GM18951 (cell line): ENCODE data around the gene RNF227.
A peak's percentile ranks its signal among the peaks of the same experiment; 100 is the strongest.
"Not testable (repeated sequence)": the region's sequence is repeated elsewhere in the genome, so short reads cannot be mapped to it uniquely, and the experiment has no call there.

Source experiments
- POLR2A ChIP-seq: IDR thresholded peaks from 4 replicates; pipeline ENCODE4 v1.6.1; 2011; ENCODE audit warnings: mild to moderate bottlenecking; ENCODE audit not compliant: insufficient read length, insufficient read depth; ENCODE audit errors: extremely low read depth
- in situ Hi-C: fragments of 300-500 bp; cut with MboI; formaldehyde crosslinking; loops from one replicate; pipeline ENCODE4 v1.12.0; 2022; ENCODE audit warnings: low sequenced_read_pairs, mixed read lengths, inconsistent platforms; ENCODE audit not compliant: unreplicated experiment

Gene RNF227

GRCh38 chr17:7915611-7916384 is at the start of gene RNF227:
Gene RNF227 (minus strand): TSS chr17:7916289. CDS start chr17:7916195, 94 bp downstream.
- in situ Hi-C loops: no loop called here
- peak; percentile 69 for TF ChIP-seq POLR2A

GRCh38 chr17:7961421-7961820 is 45.3 kb upstream of the RNF227 start:
- in situ Hi-C loops: no loop called here
- TF ChIP-seq POLR2A: no peak

GRCh38 chr17:7959503-7960253 is 43.6 kb upstream of the RNF227 start:
- in situ Hi-C loops: no loop called here
- no peak for TF ChIP-seq POLR2A

- in situ Hi-C loops: no loop called here
- TF ChIP-seq POLR2A: no peak
Measured at GRCh38 chr17:7956228-7956965, 40.3 kb upstream of the RNF227 start.

GRCh38 chr17:7955414-7956227 is 39.5 kb upstream of the RNF227 start:
- TF ChIP-seq POLR2A: no peak
- in situ Hi-C loops: no loop called here

GRCh38 chr17:7953266-7953665 is 37.2 kb upstream of the RNF227 start:
- in situ Hi-C loops: not testable (repeated sequence)

GRCh38 chr17:7951143-7951792 is 35.2 kb upstream of the RNF227 start:
- in situ Hi-C loops: no loop called here
- no peak for TF ChIP-seq POLR2A

GRCh38 chr17:7950578-7950977 is 34.5 kb upstream of the RNF227 start:
- in situ Hi-C loops: no loop called here
- no peak for TF ChIP-seq POLR2A

GRCh38 chr17:7947651-7948050 is 31.6 kb upstream of the RNF227 start:
- TF ChIP-seq POLR2A: no peak
- in situ Hi-C loops: no loop called here

GRCh38 chr17:7946441-7946840 is 30.4 kb upstream of the RNF227 start:
- TF ChIP-seq POLR2A: no peak
- in situ Hi-C loops: no loop called here

- no peak for TF ChIP-seq POLR2A
- in situ Hi-C loops: no loop called here
Measured at GRCh38 chr17:7945651-7946050, 29.6 kb upstream of the RNF227 start.

- no peak for TF ChIP-seq POLR2A
- in situ Hi-C loops: no loop called here
Measured at GRCh38 chr17:7944326-7944725, 28.2 kb upstream of the RNF227 start.

- no peak for TF ChIP-seq POLR2A
- in situ Hi-C loops: no loop called here
Measured at GRCh38 chr17:7943291-7943690, 27.2 kb upstream of the RNF227 start.

GRCh38 chr17:7940743-7941142 is 24.7 kb upstream of the RNF227 start:
- TF ChIP-seq POLR2A: no peak
- in situ Hi-C loops: no loop called here
